H1 (cell line): Measurements from ENCODE around the gene SPTBN5. TPM values are rescaled to one million over a fixed set of nuclear protein-coding genes. Genes with fewer than 3 reads are reported as not detected.

Experiments used
- CBX5 ChIP-seq: fragments of 300-800, 300-1000 bp; sonication (generic); IDR thresholded peaks from 2 replicates; pipeline ENCODE4 v1.7.1; 2016; ENCODE audit warnings: antibody characterized with exemption, low read length, low read depth
- MAFK ChIP-seq: IDR thresholded peaks from 2 replicates; pipeline ENCODE4 v1.6.1; 2012; ENCODE audit warnings: low read depth, mild to moderate bottlenecking, improper control_type of control experiment, low read length
- SIN3A ChIP-seq, 2 experiments: IDR thresholded peaks in 1 of 2; conservative IDR thresholded peaks in 1 of 2; 2 replicates each; pipeline ENCODE4 v1.6.1; 2011 to 2012; ENCODE audit warnings: low read length in 2 of 2, improper control_type of control experiment in 1 of 2, low read depth in 1 of 2, mild to moderate bottlenecking in 1 of 2
- SP4 ChIP-seq: IDR thresholded peaks from 2 replicates; pipeline ENCODE4 v1.6.1; 2012; ENCODE audit warnings: low read length, inconsistent platforms
- ZNF274 ChIP-seq: IDR thresholded peaks from 2 replicates; pipeline ENCODE4 v1.7.0; 2012; ENCODE audit warnings: low read length, borderline replicate concordance; ENCODE audit errors: extremely low read depth
- polyA plus RNA-seq, 7 experiments: library from polyadenylated mRNA; depleted of rRNA in 3 of 7; stranded (reverse) in 5 of 7; unstranded in 2 of 7; fragments of >200 nt in 5 of 7; fragments of 200-250 nt in 2 of 7; gene quantifications; 1 replicate in 5 of 7; 2 replicates in 1 of 7; 4 replicates in 1 of 7; pipeline versions ENCODE4 v1.2.1 to v1.2.3, GENCODE V29; 2011 to 2013; ENCODE audit warnings: missing spikeins in 2 of 7, mixed read lengths in 2 of 7
- total RNA-seq: library from RNA; stranded (reverse); fragmentation: NEBNext Ultra II Directional; extraction: Animal tissue kit (Norgen Biotek cat#: 25700); gene quantifications from 2 replicates; pipeline ENCODE4 v1.2.1, GENCODE V29; 2021
- TF ChIP-seq, protein P1 (sequence below): IDR thresholded peaks from 2 replicates; pipeline ENCODE4 v1.6.1; 2011; ENCODE audit warnings: low read length, improper control_type of control experiment

SPTBN5 gene
- total and polyA plus RNA-seq, 2 of the 8 experiments (the other 6 are each of a cell fraction or from before 2014, with no cell fraction given): 0.32 to 0.84 TPM

DNA sequence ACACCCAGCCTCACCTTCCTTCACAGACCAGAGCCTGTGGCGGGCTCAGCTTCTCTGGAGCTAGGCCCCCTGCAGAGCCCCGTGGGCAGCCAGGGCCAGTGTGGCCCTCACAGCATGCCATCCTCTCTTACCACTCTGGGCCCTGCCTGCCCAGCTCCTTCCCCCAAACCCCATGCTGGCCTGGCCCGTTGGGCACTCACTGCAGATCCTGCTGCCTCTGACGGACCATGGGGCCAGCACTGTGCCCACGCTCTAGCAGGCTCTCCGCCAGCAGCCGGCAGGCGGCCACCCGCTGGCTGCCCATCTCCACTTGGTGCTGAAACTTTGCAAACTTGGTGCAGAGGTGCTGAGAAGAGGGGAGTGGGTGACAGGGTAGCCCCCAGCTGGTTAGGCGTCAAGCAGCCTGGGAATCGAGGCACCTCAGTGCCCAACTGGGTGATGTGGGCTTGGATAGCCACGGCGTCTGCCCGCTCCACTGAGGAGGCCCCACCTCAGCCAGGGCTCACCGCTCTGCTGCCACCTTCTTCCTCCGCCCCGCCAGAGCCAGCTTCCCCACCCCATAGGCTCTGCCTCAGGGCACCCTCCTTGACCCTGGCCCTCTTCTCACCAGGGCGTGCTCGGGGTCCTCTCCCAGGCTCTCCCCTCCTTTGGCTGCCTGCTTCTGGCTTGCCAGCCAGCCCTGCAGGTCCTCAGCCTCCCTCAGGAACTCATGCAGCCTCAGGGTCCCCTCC lies 22.5 kb downstream of the SPTBN5 start (continued):
- no peak for TF ChIP-seq SIN3A (conservative IDR thresholded peaks at IDR 0.05 in 1 of 2, IDR thresholded peaks at IDR 0.05 in 1 of 2; ENCODE audit: low read depth in 1 of 2, low read length in 2 of 2)
- no peak for TF ChIP-seq CBX5
- no peak for TF ChIP-seq MAFK
- TF ChIP-seq SP4: no peak
- TF ChIP-seq, protein P1, sequence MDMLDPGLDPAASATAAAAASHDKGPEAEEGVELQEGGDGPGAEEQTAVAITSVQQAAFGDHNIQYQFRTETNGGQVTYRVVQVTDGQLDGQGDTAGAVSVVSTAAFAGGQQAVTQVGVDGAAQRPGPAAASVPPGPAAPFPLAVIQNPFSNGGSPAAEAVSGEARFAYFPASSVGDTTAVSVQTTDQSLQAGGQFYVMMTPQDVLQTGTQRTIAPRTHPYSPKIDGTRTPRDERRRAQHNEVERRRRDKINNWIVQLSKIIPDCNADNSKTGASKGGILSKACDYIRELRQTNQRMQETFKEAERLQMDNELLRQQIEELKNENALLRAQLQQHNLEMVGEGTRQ: no peak
- no peak for TF ChIP-seq ZNF274
